ENCODE results near the gene COTL1. TPM values are rescaled to one million over a fixed set of nuclear protein-coding genes. Genes with fewer than 3 reads are reported as not detected.

The COTL1 gene
- total and polyA plus RNA-seq, 9 donors, result 13.8 to 46.4 (median 29.3) TPM

DNA sequence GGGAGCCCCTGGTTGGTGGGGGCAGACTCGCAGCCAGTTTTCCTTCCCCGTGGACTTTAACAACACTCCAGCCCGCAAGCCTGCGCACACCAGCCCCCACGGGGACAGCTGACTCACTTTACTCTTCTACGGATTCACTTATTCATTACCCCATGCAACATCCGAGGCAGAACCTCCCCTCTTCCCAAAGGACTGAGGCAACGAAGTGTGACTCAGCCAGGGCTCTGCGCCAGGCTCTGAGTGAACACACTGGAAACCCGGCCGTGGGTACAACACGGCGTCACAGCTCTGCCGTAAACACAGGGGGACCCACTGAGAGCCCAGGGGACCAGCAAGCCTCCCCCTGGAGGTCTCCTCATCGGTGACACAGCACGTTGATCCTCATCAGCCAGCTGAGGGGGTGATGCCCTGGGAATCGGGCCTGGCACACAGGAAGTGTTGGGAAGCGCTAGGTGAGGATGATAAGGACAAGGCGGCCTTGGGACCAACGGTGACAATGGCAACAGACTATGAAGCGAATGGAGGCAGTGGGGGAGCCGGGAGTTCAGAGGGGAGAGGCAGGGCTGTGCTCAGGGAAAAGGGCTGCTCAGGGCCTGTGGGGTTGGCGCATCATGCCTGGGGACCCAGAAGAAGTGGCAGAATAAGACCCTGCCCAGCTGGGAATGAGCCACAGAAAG is 14.6 kb downstream of the COTL1 start:
- H3K9me3 ChIP-seq, result no peaks in the 10 kb centered on the region
- intact Hi-C loops (cut with DNase I), result no loop called here
- no peak overlapping the region for H3K27ac ChIP-seq
- H3K4me3 ChIP-seq, result no peak overlapping the region
- H3K27me3 ChIP-seq, result no peaks in the 10 kb centered on the region
- TF ChIP-seq EP300 (IDR thresholded peaks at IDR 0.05) (no peak), POLR2A (IDR thresholded peaks at IDR 0.05) (no peak)
- TF ChIP-seq, protein P1, sequence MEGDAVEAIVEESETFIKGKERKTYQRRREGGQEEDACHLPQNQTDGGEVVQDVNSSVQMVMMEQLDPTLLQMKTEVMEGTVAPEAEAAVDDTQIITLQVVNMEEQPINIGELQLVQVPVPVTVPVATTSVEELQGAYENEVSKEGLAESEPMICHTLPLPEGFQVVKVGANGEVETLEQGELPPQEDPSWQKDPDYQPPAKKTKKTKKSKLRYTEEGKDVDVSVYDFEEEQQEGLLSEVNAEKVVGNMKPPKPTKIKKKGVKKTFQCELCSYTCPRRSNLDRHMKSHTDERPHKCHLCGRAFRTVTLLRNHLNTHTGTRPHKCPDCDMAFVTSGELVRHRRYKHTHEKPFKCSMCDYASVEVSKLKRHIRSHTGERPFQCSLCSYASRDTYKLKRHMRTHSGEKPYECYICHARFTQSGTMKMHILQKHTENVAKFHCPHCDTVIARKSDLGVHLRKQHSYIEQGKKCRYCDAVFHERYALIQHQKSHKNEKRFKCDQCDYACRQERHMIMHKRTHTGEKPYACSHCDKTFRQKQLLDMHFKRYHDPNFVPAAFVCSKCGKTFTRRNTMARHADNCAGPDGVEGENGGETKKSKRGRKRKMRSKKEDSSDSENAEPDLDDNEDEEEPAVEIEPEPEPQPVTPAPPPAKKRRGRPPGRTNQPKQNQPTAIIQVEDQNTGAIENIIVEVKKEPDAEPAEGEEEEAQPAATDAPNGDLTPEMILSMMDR (IDR thresholded peaks at IDR 0.05), result no peak
- no peaks in the 10 kb centered on the region for H3K36me3 ChIP-seq
- 51 to 66% (median 62%) methylated on average over 23 of the region's 23 CpGs for WGBS, 3 donors
- peaks cover 12% of the 10 kb centered on the region for H3K4me1 ChIP-seq (ENCODE audit: insufficient read depth)
- DNase-seq, result peak; percentile 55 to 81 (median 60)

DNA sequence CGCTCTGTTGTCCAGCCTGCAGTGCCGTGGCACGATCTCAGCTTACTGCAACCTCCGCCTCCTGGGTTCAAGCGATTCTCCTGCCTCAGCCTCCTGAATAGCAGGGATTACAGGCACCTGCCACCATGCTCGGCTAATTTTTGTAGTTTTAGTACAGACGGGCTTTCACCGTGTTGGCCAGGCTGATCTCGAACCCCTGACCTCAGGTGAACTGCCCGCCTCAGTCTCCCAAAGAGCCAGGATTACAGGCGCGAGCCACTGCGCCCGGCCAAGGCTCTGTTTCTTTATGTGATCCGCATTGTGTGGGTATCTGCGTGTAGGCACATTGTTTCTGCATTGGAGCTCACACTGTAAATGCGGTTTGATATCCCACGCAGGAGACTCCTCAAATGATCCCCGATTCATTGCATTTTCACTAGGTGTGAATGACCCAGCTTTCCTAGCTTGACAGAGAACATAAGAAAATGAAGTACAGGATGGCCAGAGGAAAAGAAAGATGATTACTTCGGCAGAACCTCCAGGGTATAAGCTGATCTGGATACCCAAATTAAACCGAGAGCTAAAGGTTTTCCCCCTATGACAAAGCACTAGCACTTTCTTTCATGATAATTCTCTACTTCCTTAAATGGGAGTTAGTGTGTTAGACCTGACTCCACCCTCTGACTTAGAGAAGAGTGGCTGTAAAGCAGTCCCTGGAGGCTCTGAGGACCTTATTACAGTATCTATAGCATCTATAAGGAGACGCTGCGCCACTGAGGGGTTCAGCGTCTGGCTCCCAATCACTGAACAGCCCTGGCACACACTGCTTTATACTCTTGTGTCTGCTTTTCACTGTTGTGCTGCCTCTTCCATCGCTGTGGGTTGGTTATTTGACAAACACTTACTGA is 17.3 kb downstream of the COTL1 start:
- Histone ChIP-seq H3K4me3 (no peak overlapping the region), H3K27ac (peak overlapping the region in 1 of 2 donors; percentile 72), H3K4me1 (ENCODE audit: insufficient read depth) (peaks cover 14% of the 10 kb centered on the region), H3K27me3 (no peaks in the 10 kb centered on the region), H3K9me3 (no peaks in the 10 kb centered on the region), H3K36me3 (no peaks in the 10 kb centered on the region)
- DNase-seq, result no peak
- intact Hi-C loops (cut with DNase I), result no loop called here
- TF ChIP-seq POLR2A (IDR thresholded peaks at IDR 0.05) (no peak), EP300 (IDR thresholded peaks at IDR 0.05) (no peak)
- TF ChIP-seq, protein P1 (IDR thresholded peaks at IDR 0.05), result no peak
- 79 to 83% (median 79%) methylated on average over 25 of the region's 25 CpGs for WGBS, 3 donors

DNA sequence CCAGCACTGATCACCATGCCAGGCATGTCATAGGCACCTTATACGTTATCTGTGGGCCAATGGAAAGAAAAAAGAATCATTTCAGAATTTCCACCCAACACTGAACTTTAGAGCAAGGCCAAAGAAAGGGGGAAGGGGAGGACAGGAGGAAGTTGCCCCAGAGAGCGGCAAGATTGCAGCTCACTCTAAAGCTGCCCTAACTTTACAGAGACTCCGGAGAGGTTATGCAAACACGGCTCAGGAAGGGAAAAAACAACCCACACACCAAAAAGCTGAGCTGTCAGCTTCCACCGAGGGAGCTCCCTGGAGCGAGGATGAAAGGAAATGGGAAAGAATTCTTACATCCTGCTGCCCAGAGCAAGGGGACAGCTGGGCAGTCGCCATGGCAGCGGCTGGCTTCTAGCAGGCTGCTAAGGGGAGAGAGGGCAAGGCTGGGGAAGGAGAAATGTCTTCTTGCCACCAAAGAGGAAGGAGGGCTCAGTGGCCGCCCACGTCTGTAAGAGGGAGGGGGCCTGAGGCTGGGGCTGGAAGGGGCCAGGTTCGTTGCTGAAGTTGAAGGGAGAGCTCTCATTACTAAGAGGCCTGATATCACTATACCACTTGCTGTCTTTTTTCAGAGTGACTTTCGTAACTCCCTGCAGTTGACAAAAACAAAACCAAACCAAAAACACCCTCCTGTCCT is 18.2 kb downstream of the COTL1 start:
- H3K4me3 ChIP-seq, result peak overlapping the region; percentile 16
- H3K4me1 ChIP-seq (ENCODE audit: insufficient read depth), result peaks cover 15% of the 10 kb centered on the region
- H3K9me3 ChIP-seq, result no peaks in the 10 kb centered on the region
- TF ChIP-seq, protein P1 (IDR thresholded peaks at IDR 0.05), result no peak
- TF ChIP-seq POLR2A (IDR thresholded peaks at IDR 0.05), result no peak
- TF ChIP-seq EP300 (IDR thresholded peaks at IDR 0.05), result no peak
- H3K27ac ChIP-seq, result peak overlapping the region; percentile 56 to 72
- H3K27me3 ChIP-seq, result no peaks in the 10 kb centered on the region
- intact Hi-C loops (cut with DNase I), result no loop called here
- H3K36me3 ChIP-seq, result no peaks in the 10 kb centered on the region
- 4 to 6% (median 5%) methylated on average over 12 of the region's 12 CpGs for WGBS, 3 donors
- peak; percentile 38 to 59 (median 46) for DNase-seq

DNA sequence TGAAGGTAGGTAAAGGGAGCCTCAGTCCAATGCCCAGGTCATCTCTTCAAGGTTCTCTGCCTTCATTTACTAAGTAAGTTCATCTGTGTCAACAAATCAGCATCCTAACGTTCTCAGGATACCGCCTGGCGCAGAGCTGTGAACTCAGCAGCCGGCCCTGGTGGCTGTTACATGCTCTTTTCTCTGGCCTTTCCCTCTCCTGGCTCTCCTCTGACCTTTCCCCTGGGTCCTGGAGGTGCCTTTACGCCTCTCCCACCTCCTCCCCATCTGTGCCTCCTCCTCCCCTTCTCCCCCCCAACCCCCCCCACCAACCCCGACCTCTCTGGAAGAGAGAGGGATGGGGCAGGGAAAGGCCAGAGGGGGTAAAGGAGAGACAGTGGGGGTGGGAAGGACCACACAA is 19.5 kb downstream of the COTL1 start:
- WGBS, 3 donors, result 52 to 54% (median 54%) methylated on average over 6 of the region's 6 CpGs
- H3K9me3 ChIP-seq, result no peaks in the 10 kb centered on the region
- no peak overlapping the region for H3K27ac ChIP-seq
- intact Hi-C loops (cut with DNase I), result no loop called here
- no peak for DNase-seq
- TF ChIP-seq POLR2A (IDR thresholded peaks at IDR 0.05) (no peak), EP300 (IDR thresholded peaks at IDR 0.05) (no peak)
- TF ChIP-seq, protein P1 (IDR thresholded peaks at IDR 0.05), result no peak
- no peak overlapping the region for H3K4me3 ChIP-seq
- peaks cover 19% of the 10 kb centered on the region for H3K4me1 ChIP-seq (ENCODE audit: insufficient read depth)
- no peaks in the 10 kb centered on the region for H3K27me3 ChIP-seq
- H3K36me3 ChIP-seq, result no peaks in the 10 kb centered on the region

All from ovary (tissue), 9 donors.